Gastrocnemius medialis (tissue), 4 donors: ENCODE measurements around the gene VWA8.

ENCODE experiments used
- POLR2A ChIP-seq, 2 donors: fragments of 450-650 bp; IDR thresholded peaks; one replicate each; pipeline ENCODE4 v1.6.1; 2017; ENCODE audit warnings: antibody characterized with exemption in 2 of 2, mild to moderate bottlenecking in 2 of 2, moderate library complexity in 2 of 2
- TF ChIP-seq, protein P1 (sequence below), 5 experiments: fragments of 450-650 bp in 3 of 5; fragments of 200-600 bp in 2 of 5; sonication (generic) in 2 of 5; IDR thresholded peaks in 4 of 5; conservative IDR thresholded peaks in 1 of 5; 1 replicate in 4 of 5; 2 replicates in 1 of 5; pipeline ENCODE4 v1.5.1; 2016 to 2019; ENCODE audit warnings: antibody characterized with exemption in 5 of 5, mild to moderate bottlenecking in 3 of 5, moderate library complexity in 3 of 5

DNA sequence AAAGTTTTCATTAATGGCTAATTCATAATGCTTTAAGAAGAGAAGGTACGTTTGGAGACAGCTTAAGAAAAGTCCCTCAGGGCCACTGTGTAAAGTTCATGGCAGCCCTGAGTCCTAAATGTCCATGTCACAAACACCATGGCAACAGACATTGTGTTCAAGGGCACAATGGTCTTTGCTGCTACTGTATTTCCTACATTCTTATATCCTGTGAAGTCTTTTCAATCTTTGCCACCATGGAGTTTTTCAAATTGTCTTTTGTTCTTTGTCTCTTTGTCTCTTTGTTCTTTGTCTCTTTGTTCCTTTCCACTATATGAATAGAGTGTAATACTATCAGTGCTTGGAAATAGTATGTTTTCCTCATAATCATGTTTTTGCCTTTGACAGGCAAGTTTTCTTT is 178.8 kb downstream of the VWA8 start:
- TF ChIP-seq, protein P1, sequence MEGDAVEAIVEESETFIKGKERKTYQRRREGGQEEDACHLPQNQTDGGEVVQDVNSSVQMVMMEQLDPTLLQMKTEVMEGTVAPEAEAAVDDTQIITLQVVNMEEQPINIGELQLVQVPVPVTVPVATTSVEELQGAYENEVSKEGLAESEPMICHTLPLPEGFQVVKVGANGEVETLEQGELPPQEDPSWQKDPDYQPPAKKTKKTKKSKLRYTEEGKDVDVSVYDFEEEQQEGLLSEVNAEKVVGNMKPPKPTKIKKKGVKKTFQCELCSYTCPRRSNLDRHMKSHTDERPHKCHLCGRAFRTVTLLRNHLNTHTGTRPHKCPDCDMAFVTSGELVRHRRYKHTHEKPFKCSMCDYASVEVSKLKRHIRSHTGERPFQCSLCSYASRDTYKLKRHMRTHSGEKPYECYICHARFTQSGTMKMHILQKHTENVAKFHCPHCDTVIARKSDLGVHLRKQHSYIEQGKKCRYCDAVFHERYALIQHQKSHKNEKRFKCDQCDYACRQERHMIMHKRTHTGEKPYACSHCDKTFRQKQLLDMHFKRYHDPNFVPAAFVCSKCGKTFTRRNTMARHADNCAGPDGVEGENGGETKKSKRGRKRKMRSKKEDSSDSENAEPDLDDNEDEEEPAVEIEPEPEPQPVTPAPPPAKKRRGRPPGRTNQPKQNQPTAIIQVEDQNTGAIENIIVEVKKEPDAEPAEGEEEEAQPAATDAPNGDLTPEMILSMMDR (IDR thresholded peaks at IDR 0.05 in 4 of 5, conservative IDR thresholded peaks at IDR 0.05 in 1 of 5): no peak
- TF ChIP-seq POLR2A (IDR thresholded peaks at IDR 0.05): no peak
